ENCODE measurements around the gene KCNIP2.

Gene KCNIP2

DNA sequence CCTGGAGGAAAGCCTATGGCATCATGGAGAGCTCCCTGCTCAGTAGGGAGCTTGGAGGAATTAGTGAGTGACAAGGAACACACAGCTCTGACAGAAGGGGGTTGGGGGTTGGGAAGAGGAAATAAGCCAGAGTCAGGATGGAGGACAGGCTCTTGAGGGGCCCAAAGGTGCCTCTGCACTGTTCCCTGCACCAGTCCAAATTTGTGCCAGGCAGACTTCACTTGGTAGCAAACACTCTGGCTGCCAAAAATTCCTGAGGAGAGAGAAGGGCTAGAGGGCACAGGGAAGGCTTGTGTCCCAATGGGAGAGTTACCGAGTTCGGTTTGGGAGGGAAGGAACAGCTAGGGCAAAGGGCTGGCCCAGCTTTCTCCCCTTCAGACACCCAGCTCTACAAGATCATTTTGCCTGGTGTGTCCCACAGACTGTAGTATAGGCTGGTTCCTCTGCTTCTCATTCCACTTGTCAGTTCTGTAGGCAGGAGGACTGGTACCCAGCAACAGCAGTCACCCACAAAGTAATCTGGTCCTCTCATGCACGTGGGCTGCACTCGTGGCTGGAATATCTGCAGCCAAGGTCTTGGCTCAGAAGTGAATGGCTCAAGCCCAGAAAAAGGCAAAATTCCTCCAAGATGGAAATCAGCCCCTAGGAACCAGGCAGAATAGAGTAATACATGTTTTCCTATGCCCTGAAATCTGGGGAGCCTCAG is 8.0 kb upstream of the KCNIP2 start:
- no peak for DNase-seq (ENCODE audit: low read depth in 2 of 2)

DNA sequence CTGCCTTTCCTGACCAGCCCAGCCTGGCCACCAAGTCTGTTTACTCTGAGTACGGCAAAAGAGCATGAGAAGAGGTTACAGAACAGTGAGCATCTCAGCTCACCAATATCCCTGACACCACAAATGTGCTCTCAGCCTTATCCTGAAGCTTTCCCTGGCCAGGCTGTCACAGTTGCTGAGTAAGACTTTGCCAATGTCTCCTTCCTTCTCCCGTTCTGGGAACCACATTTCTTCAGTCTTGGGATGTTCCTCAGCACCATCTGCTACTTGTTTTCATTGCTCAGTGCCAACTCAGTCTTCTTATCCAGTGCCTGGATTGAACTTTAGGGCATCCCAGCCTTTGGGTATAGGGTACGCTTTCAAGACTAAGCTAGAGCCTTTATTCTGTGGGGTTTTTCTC is 7.1 kb upstream of the KCNIP2 start:
- DNase-seq (ENCODE audit: low read depth in 2 of 2), result no peak

DNA sequence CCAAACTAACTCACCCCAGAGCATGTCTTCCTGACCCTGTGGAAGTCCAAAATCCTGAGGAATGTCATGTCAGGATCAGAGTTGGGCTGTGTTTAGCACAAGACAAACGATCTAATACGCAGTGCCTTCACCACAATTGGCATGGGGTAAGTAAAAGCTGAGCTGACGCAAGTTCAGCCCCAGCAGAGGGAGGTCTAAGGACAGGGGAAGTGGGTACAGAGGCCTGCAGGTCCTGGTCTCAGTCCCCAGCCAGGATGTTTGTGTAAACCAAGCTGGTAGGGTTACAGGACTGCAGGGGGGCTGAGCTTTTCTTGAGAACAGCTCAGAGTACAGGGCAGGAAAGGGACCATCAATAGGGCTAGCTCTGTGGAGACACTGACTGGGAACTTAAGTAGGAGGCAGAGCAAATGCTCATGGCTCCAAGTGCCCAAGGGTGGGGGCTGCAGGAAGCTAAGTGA is 5.3 kb upstream of the KCNIP2 start:
- DNase-seq (ENCODE audit: low read depth in 2 of 2), result no peak

DNA sequence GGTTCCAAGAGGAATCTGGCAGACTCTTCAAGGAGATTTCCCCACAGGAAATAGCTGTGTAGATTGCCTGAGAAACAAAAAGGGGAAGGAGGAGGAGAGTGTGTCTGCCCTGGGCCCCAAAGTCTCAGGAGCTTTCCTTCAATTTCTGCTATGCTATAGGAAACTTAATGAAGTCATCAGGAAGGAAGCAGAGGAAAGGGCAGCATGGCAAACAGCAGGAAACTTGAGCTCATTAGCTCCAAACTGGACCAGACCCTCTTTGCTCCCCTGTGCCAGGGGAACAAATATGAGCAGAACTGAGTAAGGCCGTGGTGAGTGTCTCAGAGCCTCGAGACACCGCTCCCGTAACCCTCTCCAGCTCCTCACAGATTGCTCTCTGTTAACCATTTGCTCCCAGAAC is 4.8 kb upstream of the KCNIP2 start:
- DNase-seq (ENCODE audit: low read depth in 2 of 2), result no peak

DNA sequence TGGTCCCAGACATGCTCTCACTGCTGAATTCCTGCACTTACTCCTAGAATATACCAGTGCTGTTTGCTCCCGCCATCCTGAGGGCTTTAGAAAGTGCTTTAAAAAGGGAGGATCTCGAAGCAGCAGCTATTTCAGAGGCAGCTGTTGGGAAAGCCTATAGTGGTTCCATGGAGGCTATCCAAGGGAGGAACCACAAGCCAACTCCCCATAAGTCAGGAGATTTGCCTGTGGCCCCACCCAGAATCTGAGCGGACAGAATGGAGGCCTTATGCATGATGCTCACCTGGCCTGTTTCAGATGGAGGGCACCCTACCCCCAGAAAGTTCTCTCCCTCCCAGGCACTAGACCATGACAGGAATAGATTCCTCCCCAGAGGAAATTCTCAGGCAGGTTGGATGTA is 2.3 kb upstream of the KCNIP2 start:
- DNase-seq (ENCODE audit: low read depth in 2 of 2), result no peak

DNA sequence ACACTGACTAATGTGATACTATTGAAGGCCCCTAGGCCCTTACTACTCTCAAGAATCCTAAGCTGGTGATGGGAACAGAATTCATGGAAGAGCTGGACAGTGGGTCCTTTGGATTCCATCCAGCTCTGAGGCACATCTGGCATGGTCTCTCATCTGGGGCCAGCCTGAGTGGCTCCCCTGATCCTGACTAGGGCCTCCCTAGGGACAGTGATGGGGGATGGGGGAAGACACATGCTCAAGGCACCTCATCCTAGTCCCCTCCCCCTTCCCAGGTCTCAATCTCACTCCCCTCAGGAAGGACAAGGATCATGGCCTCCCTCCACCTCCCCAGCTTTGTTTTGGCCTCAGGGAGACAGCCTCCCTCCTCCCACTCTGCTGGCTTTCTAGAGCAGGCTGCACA is 1.8 kb downstream of the KCNIP2 start:
- DNase-seq (ENCODE audit: low read depth in 2 of 2), result no peak

DNA sequence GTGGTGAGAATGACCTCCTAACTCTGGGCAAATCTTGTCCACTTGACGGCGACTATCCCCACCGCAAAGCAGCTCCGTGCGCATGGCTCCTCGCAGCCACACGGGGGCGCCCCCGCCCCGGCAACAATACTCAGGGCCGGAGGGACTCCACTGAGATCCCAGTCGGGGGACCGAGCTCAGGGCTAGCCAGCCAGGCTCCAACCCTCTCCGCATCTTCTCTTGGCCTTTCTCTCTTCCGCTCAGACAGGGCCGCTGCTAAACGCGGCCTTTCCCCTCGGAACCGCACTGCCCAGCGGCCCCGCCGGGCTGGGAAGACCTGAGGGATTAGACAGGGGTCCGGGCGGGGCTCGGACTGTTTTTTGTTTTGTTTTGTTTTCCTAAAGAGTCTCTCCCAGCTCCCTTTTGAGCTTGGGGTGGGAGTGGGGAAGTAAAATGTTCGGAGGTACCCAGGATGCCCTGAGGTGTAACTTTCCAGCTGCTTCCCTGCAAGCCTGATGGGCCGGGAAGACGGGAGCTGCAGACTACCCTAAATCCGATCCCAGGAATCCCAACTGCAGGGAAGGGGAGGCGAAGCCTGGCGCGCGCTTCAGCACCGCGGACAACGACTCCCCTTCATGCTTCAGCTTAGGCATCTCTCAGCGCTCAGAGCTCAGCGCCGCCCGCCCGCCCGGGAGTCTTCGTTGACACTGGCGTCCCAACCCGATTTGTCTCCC is 2.7 kb downstream of the KCNIP2 start:
- peak in 1 of 2 donors; percentile 62 for DNase-seq (ENCODE audit: low read depth in 2 of 2)

DNA sequence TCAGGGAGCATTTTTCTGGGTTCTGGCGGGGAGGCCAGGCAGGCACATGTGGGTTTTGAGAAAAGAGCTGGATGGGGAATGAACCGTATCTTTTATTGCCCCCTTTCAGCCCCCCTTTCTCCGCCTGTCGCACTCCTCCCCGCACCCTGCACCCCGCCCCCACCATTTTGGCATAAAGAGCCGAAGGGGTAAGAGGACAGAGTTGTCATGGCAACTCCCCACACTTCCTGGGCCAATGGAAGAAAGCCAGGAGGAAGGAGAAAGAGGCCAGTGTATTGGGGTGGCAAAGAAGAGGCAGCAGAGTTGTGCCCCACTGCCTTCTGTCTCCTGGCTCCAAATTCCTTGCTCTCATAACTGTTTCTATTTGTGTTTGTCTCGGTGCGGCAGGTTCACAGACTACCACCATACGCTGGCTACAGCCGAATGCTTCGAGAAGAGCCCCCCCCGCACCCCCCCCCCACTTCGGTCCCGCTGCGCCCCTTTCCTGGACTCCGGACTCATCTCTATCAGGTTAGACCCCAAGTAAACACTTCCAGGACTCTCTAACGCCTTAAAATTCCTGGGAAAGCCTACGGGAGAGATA is 3.4 kb downstream of the KCNIP2 start:
- DNase-seq (ENCODE audit: low read depth in 2 of 2), result no peak

DNA sequence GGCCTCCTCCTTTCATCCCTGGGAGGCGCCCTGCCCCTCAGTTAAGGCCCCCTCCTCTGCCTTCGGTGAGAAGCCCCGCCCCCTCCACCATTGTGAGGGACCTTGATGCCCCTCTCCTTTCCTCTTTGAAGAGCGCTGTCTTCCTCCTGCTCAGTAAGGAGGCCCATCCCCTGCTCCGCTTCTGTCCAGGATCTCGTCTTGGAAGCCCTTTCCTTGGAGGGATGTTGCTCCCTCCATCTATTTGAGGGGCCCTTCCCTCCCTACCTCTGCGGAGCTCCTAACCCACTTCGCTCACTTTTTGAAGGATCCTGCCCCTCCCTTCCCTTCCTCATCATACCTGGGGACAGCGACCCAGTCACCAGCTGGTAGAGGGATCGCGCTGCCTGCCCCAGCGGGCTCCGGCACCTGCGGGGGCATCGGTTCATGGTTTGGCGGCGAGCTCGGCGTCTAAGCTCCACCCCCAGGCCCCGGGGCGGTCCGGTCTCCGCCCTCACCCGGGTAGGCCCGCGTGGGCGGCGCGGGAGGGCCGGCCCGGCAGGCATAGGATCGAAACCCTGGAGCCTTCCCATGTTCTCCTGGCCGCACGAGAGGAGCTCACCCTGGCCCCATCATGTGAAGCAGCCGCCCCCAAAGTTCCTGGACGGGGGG is 4.1 kb downstream of the KCNIP2 start:
- DNase-seq (ENCODE audit: low read depth in 2 of 2), result no peak

DNA sequence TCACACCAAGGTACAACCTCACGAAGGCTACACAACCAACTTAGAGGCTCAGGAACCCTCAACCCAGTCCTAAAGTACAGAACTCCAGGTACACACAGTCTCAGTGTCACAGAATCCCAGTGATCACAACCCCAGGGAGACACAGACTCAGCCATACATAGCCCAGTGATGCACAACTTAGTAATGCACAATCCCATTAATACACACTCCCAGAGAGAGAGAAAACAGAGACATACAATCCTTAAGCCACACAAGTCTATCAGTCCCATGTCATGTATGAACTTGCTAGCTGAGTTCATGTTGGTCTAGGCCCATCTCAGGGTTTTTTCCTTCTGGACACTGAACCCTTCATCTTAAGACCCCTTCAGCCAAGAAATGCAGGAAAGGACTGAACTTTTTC is 4.6 kb downstream of the KCNIP2 start:
- no peak for DNase-seq (ENCODE audit: low read depth in 2 of 2)

DNA sequence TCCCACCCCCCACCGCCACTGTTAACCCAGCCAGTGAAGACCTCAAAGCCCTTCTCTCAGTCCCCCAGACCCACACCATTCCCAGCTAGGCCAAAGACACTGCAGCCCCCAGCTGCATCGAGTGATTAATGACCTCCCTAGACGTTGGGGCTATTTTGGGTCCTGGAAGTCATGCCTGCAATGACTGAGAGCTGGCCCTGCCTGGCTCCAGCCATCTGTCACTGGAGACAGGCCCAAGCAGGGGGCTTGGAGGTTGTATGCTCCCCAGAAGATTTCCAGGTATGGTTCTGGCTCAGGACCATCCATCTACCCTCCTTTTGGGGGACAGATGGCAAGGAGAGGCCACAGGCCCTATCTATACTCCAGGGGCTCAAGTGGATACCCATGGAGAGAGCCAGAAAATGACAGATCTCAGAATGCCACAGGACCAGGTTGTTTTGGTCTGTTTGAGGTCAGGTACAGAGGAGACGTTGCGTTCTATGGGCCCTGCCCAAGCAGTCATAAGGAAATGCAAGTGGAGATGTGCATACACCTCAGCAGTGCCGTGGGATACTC is 5.1 kb downstream of the KCNIP2 start:
- DNase-seq (ENCODE audit: low read depth in 2 of 2), result no peak

DNA sequence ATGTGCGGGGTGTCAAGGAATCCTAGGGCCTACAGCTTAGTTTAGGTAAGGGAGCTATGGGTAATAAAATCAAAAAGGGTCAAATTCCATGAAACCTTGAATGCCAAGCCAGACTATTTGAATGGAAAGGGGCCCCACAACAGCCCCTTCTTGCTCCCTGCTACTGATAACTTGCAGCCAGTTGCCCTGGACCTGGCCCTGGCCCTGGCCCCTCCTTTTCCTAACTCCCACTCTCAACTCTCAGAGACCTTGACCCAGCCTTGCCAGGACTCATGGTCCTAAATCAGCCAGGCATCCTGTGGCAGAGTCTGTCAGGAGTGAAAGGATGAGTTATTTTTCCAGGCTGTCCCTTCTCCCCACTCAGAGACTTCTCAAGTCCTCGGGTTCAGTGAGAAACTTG is 5.9 kb downstream of the KCNIP2 start:
- DNase-seq (ENCODE audit: low read depth in 2 of 2), result no peak

DNA sequence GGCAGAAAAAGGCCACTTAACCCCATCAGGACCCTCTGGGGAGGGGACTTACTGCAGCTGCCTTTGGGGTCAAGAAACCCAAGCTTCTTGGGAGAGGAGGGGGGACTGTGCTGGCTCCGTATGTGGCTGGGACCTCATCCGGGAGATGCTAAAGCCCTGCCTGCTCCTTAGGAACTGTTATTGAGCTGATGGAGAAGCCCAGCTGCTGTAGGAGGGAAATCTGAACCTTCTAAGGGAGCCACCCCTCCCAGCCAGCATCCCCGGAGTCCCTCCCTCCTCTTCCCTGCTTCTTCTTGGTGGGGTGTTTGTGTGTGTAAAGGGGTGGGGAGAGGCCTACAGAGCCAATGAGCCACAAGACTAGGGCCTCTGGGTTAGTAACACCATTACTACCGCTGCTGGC is 8.2 kb downstream of the KCNIP2 start:
- DNase-seq (ENCODE audit: low read depth in 2 of 2), result no peak

DNA sequence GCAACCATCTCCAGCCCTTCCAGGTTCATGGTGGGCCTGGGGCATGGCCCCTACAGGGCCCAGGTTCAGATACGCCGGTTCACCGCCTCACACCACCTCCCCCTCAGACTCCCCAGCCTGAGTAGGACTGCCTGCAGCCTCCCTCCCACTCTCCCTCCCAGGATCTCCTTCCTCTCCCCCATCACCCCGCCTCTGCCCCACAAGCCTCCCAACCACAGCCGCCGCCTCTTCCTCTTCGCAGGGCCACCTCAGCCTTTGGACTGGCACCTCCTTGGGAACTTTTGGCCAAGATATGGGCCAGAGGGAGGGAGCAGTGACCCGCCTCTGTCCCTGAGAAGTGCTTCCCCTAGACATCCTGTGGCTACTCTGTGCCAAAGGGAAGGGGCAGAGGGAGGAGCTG is 9.3 kb downstream of the KCNIP2 start:
- no peak for DNase-seq (ENCODE audit: low read depth in 2 of 2)

DNA sequence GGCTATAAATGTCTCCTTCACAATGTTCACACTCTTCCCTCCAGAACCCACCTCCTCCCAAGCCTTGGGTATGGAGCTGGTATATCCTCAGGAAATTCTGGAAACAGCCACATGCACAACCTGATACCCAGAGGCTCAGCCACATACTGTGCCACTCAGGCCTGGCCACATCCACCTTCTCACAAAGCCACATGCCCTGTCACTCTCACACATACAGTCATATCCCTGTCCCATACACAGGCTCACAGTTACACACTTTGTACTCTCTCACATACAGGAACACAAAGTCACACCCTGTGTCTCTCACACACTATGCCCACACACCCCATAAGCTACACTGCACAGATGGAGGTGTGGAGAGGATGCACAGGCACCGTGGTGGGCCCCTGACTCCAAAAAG is 10.1 kb downstream of the KCNIP2 start:
- no peak for DNase-seq (ENCODE audit: low read depth in 2 of 2)

DNA sequence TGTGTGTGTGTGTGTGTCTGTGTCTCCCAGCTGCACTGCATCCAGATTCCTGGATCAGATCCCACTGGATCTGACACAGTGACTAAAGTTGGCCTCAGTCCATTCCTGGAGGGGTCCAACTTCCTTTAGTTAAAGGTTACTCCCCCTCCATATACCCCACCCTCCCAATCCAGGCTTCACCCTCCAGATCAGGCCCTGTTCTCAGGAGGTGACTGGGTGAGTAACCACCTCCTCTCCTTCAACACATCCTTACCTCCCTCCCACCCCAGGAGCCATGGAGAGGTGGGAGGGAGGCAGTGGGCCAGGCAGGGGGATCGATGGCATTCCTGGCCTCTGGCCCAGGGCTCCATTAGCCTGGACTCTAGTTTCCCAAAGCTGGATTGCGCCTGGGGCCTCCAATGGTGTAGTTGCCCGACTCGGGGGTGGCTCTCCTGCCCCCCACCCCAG is 11.3 kb downstream of the KCNIP2 start:
- DNase-seq (ENCODE audit: low read depth in 2 of 2), result no peak

DNA sequence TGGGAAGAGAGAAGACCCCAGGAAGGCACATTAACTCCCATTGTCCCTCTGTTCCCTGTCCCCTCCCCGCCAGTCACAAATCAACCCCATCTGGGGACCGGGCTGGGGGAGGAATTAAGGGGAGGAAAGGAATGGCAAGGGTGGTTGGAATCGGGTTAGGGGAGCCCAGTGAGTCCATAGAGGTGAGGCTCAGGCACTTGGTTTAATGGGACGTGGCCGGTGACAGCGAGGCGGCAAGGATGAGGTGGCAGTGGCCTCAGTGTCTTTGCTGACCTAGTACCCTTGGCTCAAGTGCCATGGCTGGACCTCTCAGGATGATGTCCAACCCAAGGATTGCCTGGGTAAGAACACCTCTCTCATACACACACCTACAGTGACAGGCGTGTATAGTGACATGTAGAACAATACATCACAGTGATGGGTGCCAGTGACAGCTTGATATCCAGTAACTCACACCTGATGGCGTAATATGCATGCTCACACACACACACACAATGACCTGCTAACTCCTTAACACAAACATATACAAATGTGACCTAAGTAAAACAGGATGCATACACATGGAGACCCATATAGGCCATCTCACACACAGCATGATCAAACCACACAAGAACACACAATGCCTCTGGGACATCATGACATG is 12.3 kb downstream of the KCNIP2 start:
- no peak for DNase-seq (ENCODE audit: low read depth in 2 of 2)

DNA sequence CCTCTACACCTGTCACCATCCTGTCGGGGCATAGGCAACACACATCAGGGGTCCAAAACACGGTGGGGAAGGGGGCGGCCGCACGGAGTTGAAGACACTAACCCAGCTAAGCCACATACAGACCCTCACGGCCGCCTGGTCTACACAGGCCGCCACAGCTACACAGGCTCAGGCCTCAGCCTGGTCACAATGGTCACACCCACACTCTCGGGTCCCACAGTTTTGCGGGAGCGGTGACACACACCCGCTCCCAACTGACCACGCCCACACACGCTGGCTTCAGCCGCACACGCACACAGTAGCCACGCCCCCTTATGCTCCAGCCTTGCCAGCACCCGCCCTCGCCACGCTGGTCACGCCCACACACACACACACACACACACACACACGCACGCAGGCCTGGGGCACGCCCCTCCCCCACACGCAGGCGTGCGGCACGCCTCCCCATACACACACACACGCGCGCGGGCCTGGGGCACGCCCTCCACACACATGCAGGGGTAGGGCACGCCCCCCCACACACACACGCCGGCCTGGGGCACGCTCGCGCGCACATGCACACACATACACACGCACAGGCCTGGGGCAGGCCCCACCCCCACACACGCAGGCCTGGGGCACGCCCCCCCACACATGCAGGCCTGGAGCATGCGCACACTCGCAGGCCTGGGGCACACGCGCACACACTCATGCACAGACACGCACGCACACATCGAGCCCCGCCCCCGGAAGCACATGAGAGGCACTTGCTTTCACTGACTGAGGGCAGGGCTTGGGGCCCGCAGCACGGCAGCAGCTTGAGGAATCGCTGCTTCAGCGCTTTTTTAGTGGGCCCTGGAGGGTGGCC is 13.1 kb downstream of the KCNIP2 start:
- DNase-seq (ENCODE audit: low read depth in 2 of 2), result peak; percentile 74 to 86

DNA sequence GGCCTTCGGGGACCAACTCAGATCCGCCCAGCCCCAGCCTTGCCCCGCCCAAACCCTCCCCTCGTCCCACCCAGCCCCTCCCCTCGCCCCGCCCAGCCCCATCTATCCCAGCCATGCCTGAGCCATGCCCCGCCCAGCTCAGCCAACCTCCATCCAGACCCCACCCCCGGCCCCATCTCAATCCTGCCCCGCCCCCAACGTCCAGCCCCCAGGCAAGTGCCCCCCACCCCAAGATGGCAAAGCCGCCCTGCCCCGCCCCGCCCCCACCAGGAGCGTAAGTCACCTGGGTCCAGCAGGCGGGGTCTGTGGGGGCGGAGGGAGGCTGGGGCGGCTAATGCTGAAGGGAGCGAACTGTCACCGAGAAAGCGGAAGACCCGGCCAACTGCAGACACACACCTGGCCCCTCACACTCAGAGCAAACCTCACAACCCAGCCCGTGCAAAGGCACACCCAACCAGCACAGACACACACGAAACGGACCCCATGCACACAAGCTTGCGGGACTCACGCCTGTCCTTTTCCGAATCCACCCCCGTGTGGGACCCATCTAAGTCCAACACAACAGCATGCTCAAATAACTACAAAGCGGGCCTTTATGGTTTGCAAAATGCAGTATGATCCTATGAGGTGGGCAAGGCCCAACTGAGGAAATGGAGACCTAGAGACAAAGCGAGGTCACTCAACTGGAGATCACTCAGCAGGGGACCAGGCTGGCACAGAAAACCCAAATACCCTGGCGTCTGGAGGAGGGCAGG is 13.9 kb downstream of the KCNIP2 start:
- DNase-seq (ENCODE audit: low read depth in 2 of 2), result no peak

Measured in stimulated activated CD8-positive, alpha-beta memory T cell treated with anti-CD3 and anti-CD28 coated beads, Interleukin-2, amount 100 ng/mL, for 1 hour (primary cell).